ENCODE measurements around the gene POM121L2.
"Not testable (repeated sequence)": the region's sequence is repeated elsewhere in the genome, so short reads cannot be mapped to it uniquely, and the experiment has no call there.

POM121L2 gene

GRCh38 chr6:27267857-27268434 lies 44.1 kb downstream of the POM121L2 start:
- no peak for TF ChIP-seq ZFX (IDR thresholded peaks at IDR 0.05)
- no peak for TF ChIP-seq CTCF (conservative IDR thresholded peaks at IDR 0.05)
- no peak overlapping the region for H3K27ac ChIP-seq

DNA sequence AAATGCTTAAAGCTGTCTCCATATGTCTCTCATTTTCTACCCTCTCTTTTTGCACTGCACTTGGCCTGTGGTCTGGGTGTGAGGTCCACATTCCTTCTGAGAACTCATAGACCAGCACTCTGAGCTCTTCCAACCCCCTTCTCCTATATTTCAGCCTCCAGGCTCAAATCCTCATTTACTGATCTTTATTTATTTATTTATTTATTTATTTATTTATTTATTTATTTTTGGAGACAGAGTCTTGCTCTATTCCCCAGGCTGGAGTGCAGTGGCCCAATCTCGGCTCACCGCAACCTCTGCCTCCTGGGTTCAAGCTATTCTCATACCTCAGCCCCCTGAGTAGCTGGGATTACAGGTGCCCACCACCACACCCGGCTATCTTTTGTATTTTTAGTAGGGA lies 45.1 kb downstream of the POM121L2 start:
- not testable (repeated sequence) for H3K27ac ChIP-seq

GRCh38 chr6:27263886-27264285 lies 48.2 kb downstream of the POM121L2 start:
- no peak for TF ChIP-seq CTCF (conservative IDR thresholded peaks at IDR 0.05)
- TF ChIP-seq ZFX (IDR thresholded peaks at IDR 0.05): no peak
- no peak overlapping the region for H3K27ac ChIP-seq

DNA sequence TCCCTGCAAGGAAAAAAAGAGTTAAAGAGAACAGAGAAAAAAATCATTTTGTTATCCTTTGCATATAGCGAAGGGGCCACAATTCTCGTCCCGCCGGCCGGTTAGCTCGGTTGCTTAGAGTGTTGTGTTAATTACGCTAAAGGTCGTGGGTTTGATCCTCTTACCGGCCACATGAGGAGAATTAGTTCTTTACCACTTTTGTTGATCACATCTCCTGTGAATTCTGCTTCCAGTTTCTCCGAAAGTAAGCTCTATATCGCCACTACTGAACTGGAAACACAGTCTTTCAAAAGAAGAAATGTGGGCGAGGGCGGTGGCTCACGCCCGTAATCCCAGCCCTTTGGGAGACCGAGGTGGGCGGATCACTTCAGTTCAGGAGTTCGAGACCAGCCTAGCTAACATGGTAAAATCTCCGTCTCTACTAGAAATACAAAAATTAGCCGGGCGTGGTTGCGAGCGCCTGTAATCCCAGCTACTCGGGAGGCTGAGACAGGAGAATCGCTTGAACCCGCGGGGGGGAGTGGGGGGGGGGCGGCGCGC lies 51.2 kb downstream of the POM121L2 start:
- no peak overlapping the region for H3K27ac ChIP-seq
- TF ChIP-seq ZFX (IDR thresholded peaks at IDR 0.05) (no peak), CTCF (conservative IDR thresholded peaks at IDR 0.05) (no peak)

DNA sequence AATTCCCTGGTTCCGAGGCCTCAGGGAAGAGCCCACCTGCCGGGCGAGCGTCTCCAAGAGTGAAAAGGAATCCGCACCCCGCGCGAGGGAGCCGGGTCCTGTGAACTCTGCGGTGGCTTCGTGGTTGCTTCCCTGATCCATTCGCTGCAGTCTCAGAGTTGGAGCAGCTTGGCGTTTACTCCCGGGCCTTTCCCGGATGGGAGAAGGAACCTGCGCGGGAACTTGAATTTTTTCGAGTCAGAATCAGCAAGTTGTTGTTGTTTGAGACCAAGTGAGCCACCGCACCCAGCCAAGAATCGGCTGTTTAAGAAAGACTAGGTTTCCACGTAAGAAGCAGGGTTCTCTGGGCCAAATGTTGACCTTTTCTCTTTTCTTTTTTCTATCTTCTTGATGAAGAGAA lies 51.7 kb downstream of the POM121L2 start:
- H3K27ac ChIP-seq: no peak overlapping the region
- TF ChIP-seq ZFX (IDR thresholded peaks at IDR 0.05): no peak
- TF ChIP-seq CTCF (conservative IDR thresholded peaks at IDR 0.05): no peak

Data from C4-2B (cell line).